Daoy (cell line): ENCODE results near the gene SYT6. TPM values are rescaled to one million over a fixed set of nuclear protein-coding genes. Genes with fewer than 3 reads are reported as not detected.
A peak's percentile ranks its signal among the peaks of the same experiment; 100 is the strongest.
"Not testable (repeated sequence)": the region's sequence is repeated elsewhere in the genome, so short reads cannot be mapped to it uniquely, and the experiment has no call there.

Experiments
- DNase-seq: peaks from one replicate; pipeline ENCODE4 v3.0.0-alpha.2; 2015; ENCODE audit warnings: low read depth
- total RNA-seq: library from RNA; depleted of rRNA; stranded (reverse); fragments of >200 nt; shearing (Covaris generic); gene quantifications from 2 replicates; pipeline ENCODE4 v1.2.3, GENCODE V29; 2014; rRNA removed

SYT6 gene
- total RNA-seq, 1 experiment from 2014 or later = not detected

DNA sequence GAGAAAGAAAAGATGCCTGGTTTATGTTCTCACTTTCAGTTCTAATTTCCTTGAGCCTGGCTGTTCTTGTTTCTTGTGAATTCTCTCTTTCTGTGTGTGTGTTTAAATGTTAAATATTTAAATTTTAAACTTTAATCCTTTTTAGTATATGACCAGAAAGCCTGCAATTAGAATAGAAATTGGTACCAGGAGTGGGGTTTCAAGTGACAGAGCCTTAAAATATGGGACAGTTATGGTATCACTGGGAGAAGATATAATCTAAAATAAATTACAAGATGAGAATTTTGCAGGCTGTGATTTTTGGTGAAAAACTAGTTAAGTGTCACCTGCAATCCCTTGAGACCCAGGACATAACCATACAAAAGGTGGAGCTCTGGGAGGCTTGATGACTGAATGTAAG lies 81.4 kb downstream of the SYT6 start:
- no peak for DNase-seq

DNA sequence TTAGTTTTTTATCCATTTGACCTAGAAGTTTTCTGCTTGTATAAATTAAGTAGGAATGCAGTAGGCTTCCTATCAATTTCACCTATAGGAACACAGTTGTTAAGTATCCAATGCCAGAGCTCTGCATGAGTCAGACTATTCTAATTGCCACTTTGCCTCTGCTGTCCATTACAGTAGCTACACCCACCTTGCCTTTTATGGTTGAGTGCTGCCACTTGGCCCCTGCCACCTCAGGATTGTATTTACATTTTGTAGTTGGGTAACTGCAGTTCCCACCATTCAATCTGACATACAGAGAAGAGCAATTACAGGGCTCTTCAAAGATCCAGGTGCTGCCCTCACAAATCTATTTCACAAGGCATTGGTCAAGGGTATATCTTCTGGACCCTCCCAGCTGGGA lies 83.9 kb downstream of the SYT6 start:
- not testable (repeated sequence) for DNase-seq

DNA sequence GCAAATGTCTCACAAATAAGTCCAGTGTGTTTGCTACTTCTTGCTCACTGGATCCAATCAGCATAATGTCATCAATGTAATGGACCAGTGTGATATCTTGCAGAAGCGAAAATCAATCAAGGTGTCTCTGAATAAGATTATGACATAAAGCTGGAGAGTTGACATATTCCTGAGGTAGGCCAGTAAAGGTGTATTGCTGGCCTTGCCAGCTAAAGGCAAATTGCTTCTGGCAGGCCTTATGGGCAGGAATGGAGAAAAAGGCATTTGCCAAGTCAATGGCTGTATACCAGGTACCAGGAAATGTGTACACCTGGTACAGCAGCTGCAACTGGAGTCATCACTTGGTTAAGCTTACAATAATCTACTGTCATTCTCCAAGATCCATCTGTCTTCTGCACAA lies 85.0 kb downstream of the SYT6 start:
- DNase-seq = not testable (repeated sequence)

DNA sequence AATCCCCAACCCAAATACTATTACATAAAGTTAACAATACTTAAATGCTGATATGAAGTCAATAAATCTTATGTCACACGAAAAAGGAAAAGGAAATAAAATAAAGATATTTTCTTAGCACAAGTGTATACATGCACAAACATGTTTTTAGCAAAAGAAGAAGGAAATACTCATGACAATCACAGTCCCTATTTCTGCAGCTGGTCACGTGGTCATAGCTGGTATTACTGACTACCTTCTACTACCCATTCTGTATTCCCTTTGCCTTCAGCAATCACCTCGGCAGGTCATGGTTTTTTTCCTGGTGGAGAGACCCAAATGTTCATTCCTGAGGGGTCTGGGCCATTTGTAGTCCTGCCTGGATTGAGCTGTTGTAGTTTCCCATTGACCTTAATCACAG lies 88.0 kb downstream of the SYT6 start:
- not testable (repeated sequence) for DNase-seq

DNA sequence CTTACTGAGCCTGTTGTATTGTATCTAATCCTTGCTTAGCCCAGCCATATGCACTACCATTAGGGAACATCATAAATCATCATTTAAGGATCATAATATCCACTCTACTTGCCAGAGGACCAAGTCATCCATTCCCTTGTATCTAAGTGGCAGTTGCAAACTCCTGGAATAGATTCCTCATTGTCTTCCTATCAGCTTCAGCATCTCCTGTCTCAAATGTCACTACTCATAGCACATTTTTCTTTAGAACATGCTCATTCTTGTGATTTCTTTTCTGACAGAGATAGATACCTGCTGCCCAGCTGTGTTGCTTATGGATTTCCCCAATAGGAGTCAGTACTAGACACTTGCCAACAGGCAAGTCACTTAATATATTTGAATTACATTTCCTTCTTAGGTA lies 90.1 kb downstream of the SYT6 start:
- no peak for DNase-seq

DNA sequence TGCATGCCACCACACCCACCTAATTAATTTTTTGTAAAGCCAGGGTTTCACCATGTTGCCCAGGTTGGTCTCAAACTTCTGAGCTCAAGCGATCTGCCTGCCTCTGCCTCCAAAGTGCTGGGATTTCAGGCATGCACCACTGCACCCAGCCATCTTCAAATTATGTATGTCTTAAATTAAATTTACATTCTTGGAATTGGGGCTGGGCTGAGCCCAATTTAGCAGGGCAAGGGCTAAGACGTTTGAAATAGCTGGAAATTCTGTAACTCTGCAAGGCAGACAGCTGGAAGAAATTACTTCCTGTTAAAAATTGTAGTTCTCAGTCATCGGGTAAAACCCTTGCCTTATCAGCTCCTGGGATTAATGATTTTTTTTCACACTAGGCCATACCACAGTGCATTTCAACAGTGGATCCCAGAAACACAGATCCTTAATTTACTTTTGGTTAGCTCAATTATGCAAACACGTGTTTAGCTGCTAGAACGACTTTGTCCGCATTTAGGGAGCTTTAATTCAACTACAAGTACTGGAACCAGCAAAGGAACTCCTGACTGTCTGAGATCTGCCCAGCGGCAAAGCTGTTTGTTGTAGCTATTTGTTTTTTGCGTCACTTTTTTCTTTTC lies 91.1 kb downstream of the SYT6 start:
- DNase-seq = no peak

DNA sequence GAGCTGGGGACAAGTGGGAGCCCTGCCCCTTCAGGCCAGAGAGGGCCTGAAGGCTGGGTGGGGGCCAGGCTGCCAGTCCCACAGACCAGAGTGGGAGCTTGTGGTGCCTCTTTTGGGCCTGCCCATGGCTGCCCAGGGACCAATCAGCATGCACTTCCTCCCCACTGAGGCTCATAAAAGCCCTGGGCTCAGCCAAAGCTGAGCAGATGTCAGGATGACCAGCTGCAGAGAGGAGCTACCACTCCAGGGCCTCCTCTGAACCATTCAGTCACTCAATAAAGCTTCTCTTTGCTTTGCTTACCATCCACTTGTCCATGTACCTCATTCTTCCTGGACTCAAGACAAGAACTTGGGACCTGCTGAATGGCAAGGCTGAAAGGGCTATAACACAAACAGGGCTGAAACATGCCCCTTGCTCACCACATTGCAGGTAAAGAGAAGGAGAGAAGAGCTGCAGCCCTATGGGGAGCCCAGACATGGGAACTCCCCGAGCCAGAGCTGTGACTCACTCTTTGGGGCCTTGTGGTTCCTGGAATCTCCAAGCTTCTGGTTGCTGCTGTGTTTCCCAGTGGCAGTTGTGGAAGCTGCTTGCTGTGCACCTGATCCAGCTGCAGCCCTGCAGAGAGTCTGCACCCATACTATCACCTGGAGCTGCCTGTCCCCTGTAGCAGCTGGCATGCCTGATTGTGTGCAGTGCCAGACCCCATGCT lies 92.4 kb downstream of the SYT6 start:
- peak; percentile 16 for DNase-seq

DNA sequence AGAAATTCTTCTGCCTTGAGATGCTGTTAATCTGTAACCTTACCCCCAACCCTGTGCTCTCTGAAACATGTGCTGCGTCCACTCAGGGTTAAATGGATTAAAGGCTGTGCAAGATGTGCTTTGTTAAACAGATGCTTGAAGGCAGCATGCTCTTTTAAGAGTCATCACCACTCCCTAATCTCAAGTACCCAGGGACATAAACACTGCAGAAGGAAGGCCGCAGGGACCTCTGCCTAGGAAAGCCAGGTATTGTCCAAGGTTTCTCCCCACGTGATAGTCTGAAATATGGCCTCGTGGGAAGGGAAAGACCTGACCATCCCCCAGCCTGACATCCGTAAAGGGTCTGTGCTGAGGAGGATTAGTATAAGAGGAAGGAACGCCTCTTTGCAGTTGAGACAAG lies 95.4 kb downstream of the SYT6 start:
- DNase-seq = not testable (repeated sequence)

DNA sequence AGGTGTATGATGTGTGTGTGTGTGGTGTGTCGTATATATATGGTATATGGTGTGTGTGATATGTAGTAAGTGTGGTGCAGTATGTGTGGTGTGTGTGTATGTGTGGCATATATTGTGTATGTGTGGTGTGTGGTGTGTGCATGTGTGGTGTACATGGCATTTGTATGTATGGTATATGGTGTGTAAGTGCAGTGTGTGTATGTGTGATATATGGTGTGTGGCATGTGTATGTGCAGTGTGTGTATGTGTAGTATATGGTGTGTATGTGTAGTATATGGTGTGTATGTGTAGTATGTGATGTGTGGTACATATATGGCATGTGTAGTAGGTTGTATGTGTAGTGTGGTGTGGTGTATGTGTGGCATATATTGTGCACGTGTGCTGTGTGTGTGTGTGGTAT lies 99.5 kb downstream of the SYT6 start:
- no peak for DNase-seq

DNA sequence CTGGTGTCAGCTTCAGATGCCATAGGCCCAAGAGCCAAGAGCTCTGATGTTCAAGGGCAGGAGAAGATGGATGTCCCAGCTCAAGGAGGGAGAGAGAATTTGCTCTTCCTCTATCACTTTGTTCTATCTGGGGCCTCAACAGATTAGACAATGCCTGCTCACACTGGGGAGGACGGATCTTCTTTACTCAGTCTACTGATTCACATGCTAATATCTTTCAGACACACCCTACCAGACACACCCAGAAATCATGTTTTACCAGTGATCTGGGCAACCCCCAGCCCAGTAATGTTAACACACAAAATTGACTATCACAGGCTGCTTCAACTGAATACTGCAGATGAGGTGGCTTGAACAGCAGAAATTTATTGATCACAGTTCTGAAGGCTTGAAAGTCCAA lies 105.4 kb downstream of the SYT6 start:
- DNase-seq = no peak

DNA sequence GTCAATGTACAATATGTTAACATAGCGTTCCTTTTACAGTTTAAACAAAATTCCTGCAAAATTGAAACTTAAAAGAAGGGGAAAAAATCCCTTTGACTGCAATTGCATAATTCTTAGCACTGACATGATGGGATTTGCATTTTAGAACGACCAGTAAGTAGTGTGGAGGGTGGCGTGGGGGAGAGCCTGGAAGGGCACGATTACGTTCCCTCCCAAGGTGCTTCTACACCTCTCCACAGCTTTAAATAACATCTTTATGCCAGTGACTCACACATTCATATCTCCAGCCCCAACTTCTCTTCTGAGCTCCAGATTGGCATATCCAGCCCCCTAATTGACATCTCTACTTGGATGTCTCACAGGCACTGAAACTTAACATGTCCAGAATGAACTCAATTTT lies 110.1 kb downstream of the SYT6 start:
- no peak for DNase-seq

DNA sequence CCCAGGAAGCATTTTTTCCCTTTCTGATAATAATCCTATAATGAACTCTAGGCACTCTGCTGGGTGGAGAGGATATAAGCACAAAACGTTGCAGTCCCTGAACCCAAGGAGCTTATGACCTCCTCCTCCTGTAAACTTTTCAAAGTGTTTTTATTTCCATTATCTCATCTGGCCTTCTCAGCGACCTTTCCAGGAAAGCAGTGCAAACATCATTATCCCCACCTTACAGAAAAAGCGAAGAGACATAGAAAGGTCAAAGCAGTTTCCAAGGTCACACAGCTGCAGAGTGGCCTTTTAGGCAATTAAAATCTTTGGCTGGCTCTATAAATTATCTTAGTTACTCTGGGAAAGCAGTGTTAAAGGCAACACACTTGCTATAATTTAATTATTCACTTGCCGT lies 110.6 kb downstream of the SYT6 start:
- DNase-seq = no peak

DNA sequence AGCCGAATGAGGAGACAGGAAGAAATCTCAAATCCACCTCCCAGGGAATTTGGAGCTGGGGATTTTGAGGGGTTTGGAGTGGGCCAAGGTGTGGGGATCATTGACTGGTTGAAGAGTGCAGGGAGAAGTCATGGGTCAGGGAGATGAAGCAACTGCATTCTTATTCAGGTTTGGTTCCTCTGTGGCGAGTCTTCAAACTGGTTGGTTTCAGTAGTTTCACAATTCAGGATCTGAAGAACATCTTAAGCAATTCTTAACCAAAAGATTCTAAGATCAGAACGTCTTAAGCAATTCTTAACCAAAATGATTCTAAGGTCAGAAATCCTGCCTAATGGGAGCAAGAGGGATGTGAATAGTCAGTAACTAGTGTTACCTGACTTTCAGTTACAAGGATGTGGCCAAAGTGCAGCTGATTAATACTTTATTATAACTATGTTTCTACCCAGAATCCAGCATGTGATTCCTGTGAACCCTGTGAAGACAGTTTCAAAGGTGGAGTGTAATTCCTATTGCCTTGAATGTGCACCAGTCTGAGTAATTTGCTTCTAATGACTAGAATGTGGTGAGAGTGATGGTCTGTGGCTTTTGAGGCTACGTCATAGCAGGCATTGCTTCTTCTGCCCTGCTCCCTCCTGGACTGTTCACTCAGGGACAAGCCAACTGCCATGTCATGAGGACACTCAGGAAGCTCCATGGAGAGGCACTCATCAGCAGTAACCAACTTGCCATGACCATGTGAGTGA lies 113.2 kb downstream of the SYT6 start:
- peak; percentile 40 for DNase-seq

Other genes starting within 250 kb of the SYT6 start
- gene AP4B1, start 249.1 kb downstream of the SYT6 start, total RNA-seq = 51.6 and 55.9 TPM in 2 replicates
- 15.3 and 19.5 TPM in 2 replicates for gene DCLRE1B, start 248.5 kb downstream of the SYT6 start, total RNA-seq
- 20.0 and 22.3 TPM in 2 replicates for gene HIPK1, start 224.5 kb downstream of the SYT6 start, total RNA-seq
- gene OLFML3, start 174.4 kb downstream of the SYT6 start, total RNA-seq = 2.3 and 2.4 TPM in 2 replicates